Loucy (cell line): ENCODE data around the gene TLCD3B.

Source experiments
- EZH2phosphoT487 ChIP-seq: fragments of 200-600 bp; IDR thresholded peaks from 2 replicates; pipeline ENCODE4 v1.6.1; 2018; ENCODE audit warnings: antibody characterized with exemption, mild to moderate bottlenecking, moderate library complexity, borderline replicate concordance
- TF ChIP-seq, protein P1 (sequence below): fragments of 200-600 bp; sonication (generic); conservative IDR thresholded peaks from 2 replicates; pipeline ENCODE4 v1.5.1; 2014; ENCODE audit warnings: mild to moderate bottlenecking, antibody characterized with exemption, low read length

DNA sequence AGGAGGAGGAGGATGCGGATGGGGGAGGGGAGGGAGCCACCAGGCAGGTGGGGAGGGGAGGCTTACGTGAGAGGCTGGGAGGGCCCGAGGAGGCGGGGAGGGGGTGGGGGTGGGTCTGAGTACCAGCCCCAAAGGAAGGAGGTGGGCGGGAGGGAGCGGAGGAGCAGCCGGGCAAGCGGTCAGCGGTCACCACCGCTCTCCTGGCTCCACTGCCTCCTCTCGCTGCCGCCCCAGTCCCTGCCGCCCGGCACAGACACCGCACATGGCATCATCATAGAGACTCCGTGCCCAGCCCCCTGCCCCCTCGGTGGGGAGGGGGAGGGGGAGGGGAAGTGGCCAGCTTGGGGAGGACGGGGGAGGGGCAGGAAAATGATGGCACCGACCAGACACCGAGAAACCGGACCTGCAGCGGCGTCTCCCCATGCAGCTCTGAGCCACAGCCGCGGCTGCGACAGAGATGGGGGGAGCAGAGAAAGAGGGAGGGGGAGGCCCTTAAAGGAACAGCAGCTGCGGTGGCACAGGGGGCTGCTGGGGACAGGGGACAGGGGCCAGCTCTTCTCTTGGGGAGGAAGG is at the start of gene TLCD3B:
- TF ChIP-seq, protein P1, sequence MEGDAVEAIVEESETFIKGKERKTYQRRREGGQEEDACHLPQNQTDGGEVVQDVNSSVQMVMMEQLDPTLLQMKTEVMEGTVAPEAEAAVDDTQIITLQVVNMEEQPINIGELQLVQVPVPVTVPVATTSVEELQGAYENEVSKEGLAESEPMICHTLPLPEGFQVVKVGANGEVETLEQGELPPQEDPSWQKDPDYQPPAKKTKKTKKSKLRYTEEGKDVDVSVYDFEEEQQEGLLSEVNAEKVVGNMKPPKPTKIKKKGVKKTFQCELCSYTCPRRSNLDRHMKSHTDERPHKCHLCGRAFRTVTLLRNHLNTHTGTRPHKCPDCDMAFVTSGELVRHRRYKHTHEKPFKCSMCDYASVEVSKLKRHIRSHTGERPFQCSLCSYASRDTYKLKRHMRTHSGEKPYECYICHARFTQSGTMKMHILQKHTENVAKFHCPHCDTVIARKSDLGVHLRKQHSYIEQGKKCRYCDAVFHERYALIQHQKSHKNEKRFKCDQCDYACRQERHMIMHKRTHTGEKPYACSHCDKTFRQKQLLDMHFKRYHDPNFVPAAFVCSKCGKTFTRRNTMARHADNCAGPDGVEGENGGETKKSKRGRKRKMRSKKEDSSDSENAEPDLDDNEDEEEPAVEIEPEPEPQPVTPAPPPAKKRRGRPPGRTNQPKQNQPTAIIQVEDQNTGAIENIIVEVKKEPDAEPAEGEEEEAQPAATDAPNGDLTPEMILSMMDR: no peak
- no peak for TF ChIP-seq EZH2phosphoT487
